BLaER1 (cell line): ENCODE data around the gene FPR3.
"Not testable (repeated sequence)": the region's sequence is repeated elsewhere in the genome, so short reads cannot be mapped to it uniquely, and the experiment has no call there.

Experiments used
- H3K27ac ChIP-seq: shearing (Covaris generic); formaldehyde crosslinking; 2 replicates; pipeline ENCODE4 v1.8.1; 2022
- H3K27me3 ChIP-seq: shearing (Covaris generic); formaldehyde crosslinking; 2 replicates; pipeline ENCODE4 v1.8.1; 2022
- H3K36me3 ChIP-seq: shearing (Covaris generic); formaldehyde crosslinking; 2 replicates; pipeline ENCODE4 v1.8.1; 2022
- H3K4me1 ChIP-seq: shearing (Covaris generic); formaldehyde crosslinking; 2 replicates; pipeline ENCODE4 v1.8.1; 2022
- H3K4me2 ChIP-seq: shearing (Covaris generic); formaldehyde crosslinking; 2 replicates; pipeline ENCODE4 v1.8.1; 2022
- H3K4me3 ChIP-seq: shearing (Covaris generic); formaldehyde crosslinking; 2 replicates; pipeline ENCODE4 v1.8.1; 2022
- H3K9ac ChIP-seq: shearing (Covaris generic); formaldehyde crosslinking; 2 replicates; pipeline ENCODE4 v1.8.1; 2022
- H3K9me3 ChIP-seq: shearing (Covaris generic); formaldehyde crosslinking; 2 replicates; pipeline ENCODE4 v1.8.1; 2022
- H4K20me1 ChIP-seq: shearing (Covaris generic); formaldehyde crosslinking; 2 replicates; pipeline ENCODE4 v1.8.1; 2022
- Cebpa-rat ChIP-seq: shearing (Covaris generic); IDR thresholded peaks from 2 replicates; pipeline ENCODE4 v1.8.1; 2022

Gene FPR3

GRCh38 chr19:51796195-51796679 is 1.3 kb downstream of the FPR3 start:
- Histone ChIP-seq H3K4me3 (no peak overlapping the region), H3K27ac (no peak overlapping the region), H3K36me3 (no peaks in the 10 kb centered on the region), H3K4me2 (no peak overlapping the region), H3K9ac (no peak overlapping the region), H4K20me1 (no peaks in the 10 kb centered on the region), H3K4me1 (no peaks in the 10 kb centered on the region), H3K27me3 (no peaks in the 10 kb centered on the region), H3K9me3 (peaks cover 22% of the 10 kb centered on the region)
- TF ChIP-seq Cebpa-rat: no peak

GRCh38 chr19:51797480-51797879 is 2.5 kb downstream of the FPR3 start:
- Histone ChIP-seq H3K4me1 (no peaks in the 10 kb centered on the region), H3K27me3 (no peaks in the 10 kb centered on the region), H4K20me1 (no peaks in the 10 kb centered on the region), H3K4me3 (no peak overlapping the region), H3K4me2 (no peak overlapping the region), H3K9me3 (peaks cover 26% of the 10 kb centered on the region), H3K36me3 (no peaks in the 10 kb centered on the region), H3K9ac (no peak overlapping the region), H3K27ac (no peak overlapping the region)
- no peak for TF ChIP-seq Cebpa-rat

GRCh38 chr19:51798062-51798461 is 3.1 kb downstream of the FPR3 start:
- Histone ChIP-seq H3K4me2 (no peak overlapping the region), H4K20me1 (no peaks in the 10 kb centered on the region), H3K27ac (no peak overlapping the region), H3K27me3 (no peaks in the 10 kb centered on the region), H3K36me3 (no peaks in the 10 kb centered on the region), H3K4me3 (no peak overlapping the region), H3K4me1 (0 out of 2 replicates have a peak, but pooled peaks cover under 1% of the 10 kb centered on the region), H3K9me3 (peaks cover 20% of the 10 kb centered on the region), H3K9ac (no peak overlapping the region)
- no peak for TF ChIP-seq Cebpa-rat

- H3K9me3 ChIP-seq: peaks cover 19% of the 10 kb centered on the region
- H3K9ac ChIP-seq: no peak overlapping the region
- no peak overlapping the region for H3K4me3 ChIP-seq
- H3K27me3 ChIP-seq: no peaks in the 10 kb centered on the region
- no peaks in the 10 kb centered on the region for H3K36me3 ChIP-seq
- H3K27ac ChIP-seq: no peak overlapping the region
- H3K4me1 ChIP-seq: peaks cover 11% of the 10 kb centered on the region
- no peak overlapping the region for H3K4me2 ChIP-seq
- no peaks in the 10 kb centered on the region for H4K20me1 ChIP-seq
- TF ChIP-seq Cebpa-rat: no peak
Measured at GRCh38 chr19:51799034-51799773, 4.2 kb downstream of the FPR3 start.

GRCh38 chr19:51799774-51800472 is 5.0 kb downstream of the FPR3 start:
- Histone ChIP-seq H3K27ac (no peak overlapping the region), H3K27me3 (no peaks in the 10 kb centered on the region), H3K4me3 (no peak overlapping the region), H4K20me1 (no peaks in the 10 kb centered on the region), H3K9me3 (peaks cover 19% of the 10 kb centered on the region), H3K4me1 (peaks cover 19% of the 10 kb centered on the region), H3K36me3 (no peaks in the 10 kb centered on the region), H3K9ac (no peak overlapping the region), H3K4me2 (no peak overlapping the region)
- TF ChIP-seq Cebpa-rat: no peak

GRCh38 chr19:51800473-51801244 is 5.7 kb downstream of the FPR3 start:
- Histone ChIP-seq H3K4me1 (peaks cover 26% of the 10 kb centered on the region), H3K9me3 (peaks cover 19% of the 10 kb centered on the region), H3K27ac (no peak overlapping the region), H3K36me3 (no peaks in the 10 kb centered on the region), H3K4me3 (no peak overlapping the region), H3K9ac (no peak overlapping the region), H3K27me3 (no peaks in the 10 kb centered on the region), H3K4me2 (no peak overlapping the region), H4K20me1 (no peaks in the 10 kb centered on the region)
- no peak for TF ChIP-seq Cebpa-rat

GRCh38 chr19:51802775-51803174 is 7.8 kb downstream of the FPR3 start:
- Histone ChIP-seq H3K27ac (no peak overlapping the region), H3K9ac (no peak overlapping the region), H4K20me1 (no peaks in the 10 kb centered on the region), H3K27me3 (no peaks in the 10 kb centered on the region), H3K36me3 (no peaks in the 10 kb centered on the region), H3K4me3 (no peak overlapping the region), H3K4me1 (peaks cover 47% of the 10 kb centered on the region), H3K9me3 (peaks cover 19% of the 10 kb centered on the region), H3K4me2 (no peak overlapping the region)
- no peak for TF ChIP-seq Cebpa-rat

GRCh38 chr19:51803519-51803918 is 8.6 kb downstream of the FPR3 start:
- Histone ChIP-seq H3K4me2 (peak overlapping the region; percentile 75), H3K36me3 (no peaks in the 10 kb centered on the region), H3K27me3 (no peaks in the 10 kb centered on the region), H3K4me1 (peaks cover 55% of the 10 kb centered on the region), H4K20me1 (no peaks in the 10 kb centered on the region), H3K9ac (no peak overlapping the region), H3K4me3 (no peak overlapping the region), H3K9me3 (peaks cover 19% of the 10 kb centered on the region), H3K27ac (0 out of 2 replicates have a peak overlapping the region, but pooled peaks have one; percentile 32)
- TF ChIP-seq Cebpa-rat: no peak

GRCh38 chr19:51803967-51804366 is 9.0 kb downstream of the FPR3 start:
- H3K27me3 ChIP-seq: no peaks in the 10 kb centered on the region
- peaks cover 19% of the 10 kb centered on the region for H3K9me3 ChIP-seq
- no peak overlapping the region for H3K4me3 ChIP-seq
- 0 out of 2 replicates have a peak overlapping the region, but pooled peaks have one; percentile 32 for H3K27ac ChIP-seq
- no peak overlapping the region for H3K9ac ChIP-seq
- peak overlapping the region; percentile 75 for H3K4me2 ChIP-seq
- TF ChIP-seq Cebpa-rat: no peak
- no peaks in the 10 kb centered on the region for H3K36me3 ChIP-seq
- H3K4me1 ChIP-seq: peaks cover 56% of the 10 kb centered on the region
- H4K20me1 ChIP-seq: no peaks in the 10 kb centered on the region

- not testable (repeated sequence) for H3K27me3 ChIP-seq, H3K9ac ChIP-seq
- H3K4me2 ChIP-seq: peak overlapping the region; percentile 75
Measured at GRCh38 chr19:51804789-51805188, 9.8 kb downstream of the FPR3 start.

GRCh38 chr19:51805396-51805795 is 10.4 kb downstream of the FPR3 start:
- Histone ChIP-seq H3K27ac (peak overlapping the region; percentile 26; the same call in 1 of the 2 replicates), H3K4me1 (peaks cover 56% of the 10 kb centered on the region), H3K9me3 (peaks cover 15% of the 10 kb centered on the region), H3K4me2 (peak overlapping the region; percentile 75)
- not testable (repeated sequence) for H3K36me3 ChIP-seq, H4K20me1 ChIP-seq, H3K27me3 ChIP-seq, H3K9ac ChIP-seq, H3K4me3 ChIP-seq

More at GRCh38 chr19:51804789-51805188, 9.8 kb downstream of the FPR3 start:
- not testable (repeated sequence) for H3K36me3 ChIP-seq, H4K20me1 ChIP-seq, H3K4me3 ChIP-seq
- Histone ChIP-seq H3K9me3 (peaks cover 15% of the 10 kb centered on the region), H3K4me1 (peaks cover 56% of the 10 kb centered on the region), H3K27ac (peak overlapping the region; percentile 26; the same call in 1 of the 2 replicates)

- H3K4me3 ChIP-seq, H4K20me1 ChIP-seq, H3K9ac ChIP-seq, H3K27me3 ChIP-seq: not testable (repeated sequence)
- Histone ChIP-seq H3K4me2 (peak overlapping the region; percentile 75), H3K36me3 (peaks cover 16% of the 10 kb centered on the region; the same call in 1 of the 2 replicates), H3K9me3 (peaks cover 22% of the 10 kb centered on the region), H3K4me1 (peaks cover 56% of the 10 kb centered on the region), H3K27ac (peak overlapping the region; percentile 52; the same call in 1 of the 2 replicates)
Measured at GRCh38 chr19:51806571-51806970, 11.6 kb downstream of the FPR3 start.
